ENCODE measurements around the gene KCNQ1. TPM values are rescaled to one million over a fixed set of nuclear protein-coding genes. Genes with fewer than 3 reads are reported as not detected.

KCNQ1 gene
- total and polyA plus RNA-seq, 2 of the 13 experiments (the other 11 are each of a cell fraction or from before 2014, with no cell fraction given) = 0.02 to 0.08 TPM

GRCh38 chr11:2839395-2839943 is 394.7 kb downstream of the KCNQ1 start (continued):
- TF ChIP-seq IRF9 (CRISPR knock-in tag; IDR thresholded peaks at IDR 0.05; ENCODE audit: borderline replicate concordance) = no peak; the same call in 1 of the 2 replicates
- TF ChIP-seq MAZ (IDR thresholded peaks at IDR 0.05; ENCODE audit: borderline replicate concordance, low read depth, low read length) = no peak
- no peak for TF ChIP-seq MAZ (CRISPR knock-in tag; IDR thresholded peaks at IDR 0.05; ENCODE audit: low read depth)
- 0 out of 2 replicates have a peak, but pooled peaks have one; percentile 38 for TF ChIP-seq MEIS2 (CRISPR knock-in tag; IDR thresholded peaks at IDR 0.05)
- no peak for TF ChIP-seq ZNF740 (CRISPR knock-in tag; IDR thresholded peaks at IDR 0.05)
- no peak for TF ChIP-seq NCOA1 (CRISPR knock-in tag; IDR thresholded peaks at IDR 0.05)
- TF ChIP-seq TFDP1 (CRISPR knock-in tag; IDR thresholded peaks at IDR 0.05; ENCODE audit: borderline replicate concordance) = peak; percentile 8; the same call in 1 of the 2 replicates
- no peak for TF ChIP-seq NR2F2 (IDR thresholded peaks at IDR 0.05; ENCODE audit: borderline replicate concordance, low read depth)
- TF ChIP-seq CBX5 (CRISPR knock-in tag; IDR thresholded peaks at IDR 0.05; ENCODE audit: borderline replicate concordance) = no peak
- TF ChIP-seq DMAP1 (CRISPR knock-in tag; IDR thresholded peaks at IDR 0.05) = peak; percentile 35; the same call in 1 of the 2 replicates
- peak; percentile 54; the same call in 1 of the 2 replicates for TF ChIP-seq ZGPAT (CRISPR knock-in tag; IDR thresholded peaks at IDR 0.05)
- TF ChIP-seq PITX1 (CRISPR knock-in tag; IDR thresholded peaks at IDR 0.05) = no peak; the same call in 1 of the 2 replicates
- no peak for TF ChIP-seq AHR (CRISPR knock-in tag; IDR thresholded peaks at IDR 0.05)
- TF ChIP-seq ZBTB2 (CRISPR knock-in tag; IDR thresholded peaks at IDR 0.05; ENCODE audit: low read depth) = no peak
- no peak for TF ChIP-seq ZNF772 (CRISPR knock-in tag; IDR thresholded peaks at IDR 0.05)
- TF ChIP-seq PATZ1 (CRISPR knock-in tag; IDR thresholded peaks at IDR 0.05) = peak; percentile 93
- no peak for TF ChIP-seq JUND (CRISPR knock-in tag; IDR thresholded peaks at IDR 0.05)
- no peak for TF ChIP-seq PHF5A (CRISPR knock-in tag; IDR thresholded peaks at IDR 0.05; ENCODE audit: low read depth, unreplicated experiment)
- no peak for TF ChIP-seq NKX3-1 (CRISPR knock-in tag; IDR thresholded peaks at IDR 0.05)
- TF ChIP-seq CREB3 (CRISPR knock-in tag; IDR thresholded peaks at IDR 0.05) = no peak
- TF ChIP-seq TBX2 (CRISPR knock-in tag; IDR thresholded peaks at IDR 0.05; ENCODE audit: borderline replicate concordance) = 0 out of 2 replicates have a peak, but pooled peaks have one; percentile 36
- TF ChIP-seq ZNF33A (CRISPR knock-in tag; IDR thresholded peaks at IDR 0.05; ENCODE audit: borderline replicate concordance) = no peak

Data from HepG2 (cell line).